Pancreas (tissue), 10 donors: ENCODE measurements around the gene MRPS26. TPM values are rescaled to one million over a fixed set of nuclear protein-coding genes. Genes with fewer than 3 reads are reported as not detected.
"Not testable (repeated sequence)": the region's sequence is repeated elsewhere in the genome, so short reads cannot be mapped to it uniquely, and the experiment has no call there.

Experiments used
- ATAC-seq, 4 donors: fragments of 200-7000 bp; cut with Tn5 transposase; one replicate each; pipeline versions ENCODE4 v1.8.0 to v1.9.1; 2020; ENCODE audit warnings: mild to moderate bottlenecking in 4 of 4, moderate library complexity in 4 of 4
- DNase-seq, 6 donors: peaks; one replicate each; pipeline ENCODE4 v3.0.0-alpha.2; 2020
- FAIRE-seq: peaks from 2 replicates; lab custom pipeline; 2012; peaks lifted over from hg19 to GRCh38; lab: Jason Lieb, UNC
- H3K27ac ChIP-seq, 4 donors: fragments of 200-600 bp; sonication (generic); 1 replicate in 3 of 4; 2 replicates in 1 of 4; pipeline versions ENCODE4 v1.5.0 to v1.8.0; 2020
- H3K27me3 ChIP-seq, 4 donors: fragments of 200-600 bp; one replicate each; pipeline ENCODE4 v1.8.0; 2021
- H3K36me3 ChIP-seq, 3 donors: fragments of 200-600 bp; sonication (generic) in 1 of 3; one replicate each; pipeline versions ENCODE4 v1.5.0 to v1.8.0; 2020 to 2021
- H3K4me1 ChIP-seq, 3 donors: fragments of 200-600 bp; one replicate each; pipeline ENCODE4 v1.8.0; 2021
- H3K4me3 ChIP-seq, 4 donors: fragments of 200-600 bp; sonication (generic) in 2 of 4; one replicate each; pipeline versions ENCODE4 v1.5.0 to v1.8.0; 2020 to 2021
- H3K9me3 ChIP-seq, 4 donors: fragments of 200-600 bp; one replicate each; pipeline ENCODE4 v1.8.0; 2021
- WGBS, 2 donors: extraction: QIAGEN DNeasy Blood & Tissue Kit; methylation state at CpG; one replicate each; pipeline ENCODE4 v1.1.7; 2013; 5-methylcytosine and 5-hydroxymethylcytosine counted together
- intact Hi-C, 3 donors: fragments of 100-400 bp; cut with DNase I; formaldehyde crosslinking; loops; one replicate each; pipeline versions ENCODE4 v1.11.1 to v1.14.2; 2022
- polyA plus RNA-seq, 2 donors: library from polyadenylated mRNA; stranded (reverse); fragments of 200-250 nt; gene quantifications; one replicate each; pipeline ENCODE4 v1.2.3, GENCODE V29; 2013
- total RNA-seq, 6 donors: library from RNA; stranded (reverse); fragmentation: NEBNext Ultra II Directional in 4 of 6; extraction: Animal tissue kit (Norgen Biotek cat#: 25700) in 4 of 6; gene quantifications; one replicate each; pipeline versions ENCODE4 v1.2.1 to v1.2.4, GENCODE V29; 2021 to 2023
- TF ChIP-seq, protein P1 (sequence below), 4 donors: fragments of 200-600 bp; sonication (generic) in 3 of 4; IDR thresholded peaks; one replicate each; pipeline versions ENCODE4 v1.5.0 to v1.8.0; 2021; ENCODE audit warnings: antibody characterized with exemption in 4 of 4
- donor health status: healthy with polysubstance abuse.
- donor health status: DM: no; HTN: no; CAD: no; lungs with moderate emphysema.
- donor health status: DM: no; HTN: no; CAD: no.
- donor health status: control.
- donor health status: control.
- donor health status: Bipolar disorder and iron deficiency.
- donor health status: DM: yes; HTN: yes; CAD: no.
- donor health status: DM: no; HTN: no; CAD: no.
- donor health status: DM: no; HTN: no; CAD: no.
- donor health status: DM: yes; HTN: yes; CAD: no.

The MRPS26 gene
- total and polyA plus RNA-seq, 8 donors, result 14.4 to 46.7 (median 22.8) TPM

DNA sequence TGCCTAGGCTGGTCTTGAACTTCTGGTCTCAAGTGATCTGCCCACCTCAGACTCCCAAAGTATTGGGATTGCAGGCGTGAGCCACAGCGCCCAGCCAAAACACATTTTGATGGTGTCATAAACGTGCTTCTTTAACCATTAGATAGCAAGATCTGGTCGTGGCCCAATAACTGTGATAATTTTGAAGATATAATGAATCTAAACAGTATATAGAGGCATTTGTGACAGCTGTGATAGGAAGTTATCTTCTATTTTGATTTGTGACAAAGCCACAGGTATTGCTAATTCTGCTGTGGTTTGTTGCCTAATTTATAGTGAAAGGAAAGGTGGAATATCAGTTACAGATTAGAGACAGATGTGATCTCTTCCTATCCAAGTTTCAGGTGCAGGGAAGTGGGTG is 24.9 kb downstream of the MRPS26 start:
- FAIRE-seq (no peak), ATAC-seq (no peak), DNase-seq (no peak)
- H3K4me3 ChIP-seq, result no peak overlapping the region
- 69 to 74% methylated on average over 4 of the region's 4 CpGs for WGBS, 2 donors
- H3K36me3 ChIP-seq, result no peaks in the 10 kb centered on the region
- intact Hi-C loops, result no loop called here
- no peaks in the 10 kb centered on the region for H3K4me1 ChIP-seq
- H3K9me3 ChIP-seq, result no peaks in the 10 kb centered on the region
- H3K27ac ChIP-seq, result no peak overlapping the region
- H3K27me3 ChIP-seq, result no peaks in the 10 kb centered on the region
- TF ChIP-seq, protein P1, sequence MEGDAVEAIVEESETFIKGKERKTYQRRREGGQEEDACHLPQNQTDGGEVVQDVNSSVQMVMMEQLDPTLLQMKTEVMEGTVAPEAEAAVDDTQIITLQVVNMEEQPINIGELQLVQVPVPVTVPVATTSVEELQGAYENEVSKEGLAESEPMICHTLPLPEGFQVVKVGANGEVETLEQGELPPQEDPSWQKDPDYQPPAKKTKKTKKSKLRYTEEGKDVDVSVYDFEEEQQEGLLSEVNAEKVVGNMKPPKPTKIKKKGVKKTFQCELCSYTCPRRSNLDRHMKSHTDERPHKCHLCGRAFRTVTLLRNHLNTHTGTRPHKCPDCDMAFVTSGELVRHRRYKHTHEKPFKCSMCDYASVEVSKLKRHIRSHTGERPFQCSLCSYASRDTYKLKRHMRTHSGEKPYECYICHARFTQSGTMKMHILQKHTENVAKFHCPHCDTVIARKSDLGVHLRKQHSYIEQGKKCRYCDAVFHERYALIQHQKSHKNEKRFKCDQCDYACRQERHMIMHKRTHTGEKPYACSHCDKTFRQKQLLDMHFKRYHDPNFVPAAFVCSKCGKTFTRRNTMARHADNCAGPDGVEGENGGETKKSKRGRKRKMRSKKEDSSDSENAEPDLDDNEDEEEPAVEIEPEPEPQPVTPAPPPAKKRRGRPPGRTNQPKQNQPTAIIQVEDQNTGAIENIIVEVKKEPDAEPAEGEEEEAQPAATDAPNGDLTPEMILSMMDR (IDR thresholded peaks at IDR 0.05), result no peak

- Histone ChIP-seq H3K4me1 (no peaks in the 10 kb centered on the region), H3K27ac (no peak overlapping the region), H3K27me3 (no peaks in the 10 kb centered on the region), H3K4me3 (peak overlapping the region in 1 of 4 donors; percentile 56), H3K9me3 (no peaks in the 10 kb centered on the region), H3K36me3 (no peaks in the 10 kb centered on the region)
- FAIRE-seq, result no peak
- 77% methylated on average over 16 of the region's 16 CpGs for WGBS, 2 donors
- no peak for DNase-seq
- no peak for ATAC-seq
- intact Hi-C loops, result no loop called here
- TF ChIP-seq, protein P1 (IDR thresholded peaks at IDR 0.05), result no peak
Measured at GRCh38 chr20:3071266-3071609, 25.4 kb downstream of the MRPS26 start.

DNA sequence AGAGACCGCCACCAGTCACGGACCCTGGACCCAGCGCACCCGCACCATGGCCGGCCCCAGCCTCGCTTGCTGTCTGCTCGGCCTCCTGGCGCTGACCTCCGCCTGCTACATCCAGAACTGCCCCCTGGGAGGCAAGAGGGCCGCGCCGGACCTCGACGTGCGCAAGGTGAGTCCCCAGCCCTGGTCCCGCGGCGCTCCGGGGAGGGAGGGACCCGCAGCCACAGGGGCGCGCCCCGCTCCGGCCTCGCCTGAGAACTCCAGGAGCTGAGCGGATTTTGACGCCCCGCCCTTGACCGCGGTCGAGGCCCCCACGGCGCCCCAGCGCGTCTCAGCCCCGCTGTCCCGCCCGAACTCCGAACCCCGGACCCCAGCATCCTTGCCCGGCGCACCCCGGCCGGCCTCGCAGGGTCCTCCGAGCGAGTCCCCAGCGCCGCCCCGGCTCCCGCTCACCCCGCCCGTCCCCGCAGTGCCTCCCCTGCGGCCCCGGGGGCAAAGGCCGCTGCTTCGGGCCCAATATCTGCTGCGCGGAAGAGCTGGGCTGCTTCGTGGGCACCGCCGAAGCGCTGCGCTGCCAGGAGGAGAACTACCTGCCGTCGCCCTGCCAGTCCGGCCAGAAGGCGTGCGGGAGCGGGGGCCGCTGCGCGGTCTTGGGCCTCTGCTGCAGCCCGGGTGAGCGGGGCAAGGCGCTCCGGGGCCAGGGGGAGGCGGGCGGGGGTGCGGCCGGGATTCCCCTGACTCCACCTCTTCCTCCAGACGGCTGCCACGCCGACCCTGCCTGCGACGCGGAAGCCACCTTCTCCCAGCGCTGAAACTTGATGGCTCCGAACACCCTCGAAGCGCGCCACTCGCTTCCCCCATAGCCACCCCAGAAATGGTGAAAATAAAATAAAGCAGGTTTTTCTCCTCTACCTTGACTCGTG is 26.0 kb downstream of the MRPS26 start, which contains the start of gene OXT:
Gene OXT, plus strand, starts transcription at position 11 of the 920 bp plus-strand sequence. Its CDS starts 36 bp downstream, at position 47.
- TF ChIP-seq, protein P1 (IDR thresholded peaks at IDR 0.05), result no peak
- Histone ChIP-seq H3K36me3 (no peaks in the 10 kb centered on the region), H3K9me3 (no peaks in the 10 kb centered on the region), H3K4me3 (peak within 1 kb of the TSS; percentile 24 to 56 (median 46)), H3K4me1 (no peaks in the 10 kb centered on the region), H3K27me3 (no peaks in the 10 kb centered on the region), H3K27ac (no peak within 1 kb of the TSS)
- DNase-seq, result no peak
- intact Hi-C loops, result no loop called here
- WGBS, 2 donors, result 14 to 20% methylated on average over 72 to 95 of the region's 95 CpGs
- FAIRE-seq, result no peak
- peak; percentile 69 to 89 (median 74) for ATAC-seq

- Histone ChIP-seq H3K9me3 (no peaks in the 10 kb centered on the region), H3K27ac (no peak overlapping the region), H3K27me3 (no peaks in the 10 kb centered on the region), H3K4me3 (peak overlapping the region in 2 of 4 donors; percentile 39 to 56), H3K4me1 (no peaks in the 10 kb centered on the region), H3K36me3 (no peaks in the 10 kb centered on the region)
- TF ChIP-seq, protein P1 (IDR thresholded peaks at IDR 0.05), result no peak
- DNase-seq, result no peak
- ATAC-seq, result no peak
- intact Hi-C loops, result no loop called here
- FAIRE-seq, result no peak
- 76 to 81% methylated on average over 22 of the region's 22 CpGs for WGBS, 2 donors
Measured at GRCh38 chr20:3072530-3073250, 26.8 kb downstream of the MRPS26 start.

GRCh38 chr20:3073251-3073643 is 27.4 kb downstream of the MRPS26 start:
- ATAC-seq, H3K4me1 ChIP-seq, DNase-seq, H3K27ac ChIP-seq, H3K4me3 ChIP-seq, intact Hi-C loops, H3K9me3 ChIP-seq, H3K36me3 ChIP-seq, H3K27me3 ChIP-seq, FAIRE-seq: not testable (repeated sequence)
- WGBS, 2 donors, result 83 to 86% methylated on average over 8 of the region's 8 CpGs
